ENCODE measurements around the gene AZU1. TPM values are rescaled to one million over a fixed set of nuclear protein-coding genes. Genes with fewer than 3 reads are reported as not detected.

Gene AZU1
- total and polyA plus RNA-seq, 7 donors = 0.69 TPM; not detected in 6

DNA sequence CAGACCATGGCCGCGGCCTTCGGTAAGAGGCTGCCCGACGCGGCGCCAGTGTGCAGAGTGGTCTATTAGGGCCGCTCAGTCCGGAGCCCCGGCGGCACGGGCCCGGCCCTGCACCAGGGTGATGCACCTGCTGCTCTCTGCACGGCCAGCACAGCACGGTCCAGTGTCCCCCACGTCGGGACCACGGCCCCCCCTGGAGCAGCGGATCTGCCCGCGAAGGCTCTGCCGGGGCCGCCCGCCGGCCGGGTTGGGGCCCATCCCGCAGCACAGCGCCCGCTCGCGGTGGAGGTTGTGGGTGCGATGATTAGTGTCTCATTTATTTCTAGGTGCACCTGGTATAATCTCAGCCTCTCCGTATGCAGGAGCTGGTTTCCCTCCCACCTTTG lies 22.5 kb upstream of the AZU1 start:
- intact Hi-C loops (cut with DNase I) = no loop called here

DNA sequence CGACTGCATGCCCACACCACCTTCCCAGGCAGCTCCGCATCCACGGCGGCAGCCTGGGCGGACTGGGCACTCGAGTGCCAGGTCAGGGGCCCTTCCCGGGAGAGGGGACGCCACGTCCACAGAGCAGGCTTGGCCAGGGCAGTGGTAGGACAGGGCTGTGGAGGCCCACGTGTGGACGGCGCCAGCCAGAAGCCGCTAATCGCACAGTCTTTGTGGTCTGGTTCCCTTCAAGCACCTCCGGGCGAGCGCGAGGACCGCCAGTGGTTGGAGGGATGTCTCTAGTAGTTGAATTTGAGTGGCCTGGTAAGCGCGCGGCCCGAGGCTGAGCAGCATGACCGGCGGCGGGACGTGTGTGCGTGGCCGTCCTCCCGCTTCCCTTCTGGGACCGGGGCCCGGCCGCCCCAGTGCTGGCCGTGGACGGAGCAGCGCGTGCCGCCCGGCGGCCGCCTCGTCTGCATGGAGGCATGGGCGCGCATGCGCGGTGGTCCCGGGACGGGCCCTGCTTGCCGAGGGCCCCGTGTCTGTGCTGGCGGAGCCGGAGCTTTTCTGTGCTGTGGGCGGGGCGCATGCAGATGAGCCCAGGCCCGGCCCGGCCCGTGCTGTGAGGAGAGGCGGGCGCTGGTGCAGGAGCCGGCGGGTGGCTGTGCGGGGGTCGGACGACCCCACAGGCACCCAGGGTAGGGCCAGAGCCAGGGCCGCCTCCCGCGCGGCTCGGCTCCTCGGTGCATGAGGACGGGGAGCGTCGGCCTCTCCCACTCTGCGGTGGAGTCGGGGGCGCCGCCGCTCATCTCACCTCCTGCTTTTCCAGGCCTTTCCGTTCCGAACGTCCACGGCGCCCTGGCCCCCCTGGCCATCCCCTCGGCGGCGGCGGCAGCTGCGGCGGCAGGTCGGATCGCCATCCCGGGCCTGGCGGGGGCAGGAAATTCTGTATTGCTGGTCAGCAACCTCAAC lies 21.8 kb upstream of the AZU1 start:
- H3K9me3 ChIP-seq = no peaks in the 10 kb centered on the region
- TF ChIP-seq, protein P1, sequence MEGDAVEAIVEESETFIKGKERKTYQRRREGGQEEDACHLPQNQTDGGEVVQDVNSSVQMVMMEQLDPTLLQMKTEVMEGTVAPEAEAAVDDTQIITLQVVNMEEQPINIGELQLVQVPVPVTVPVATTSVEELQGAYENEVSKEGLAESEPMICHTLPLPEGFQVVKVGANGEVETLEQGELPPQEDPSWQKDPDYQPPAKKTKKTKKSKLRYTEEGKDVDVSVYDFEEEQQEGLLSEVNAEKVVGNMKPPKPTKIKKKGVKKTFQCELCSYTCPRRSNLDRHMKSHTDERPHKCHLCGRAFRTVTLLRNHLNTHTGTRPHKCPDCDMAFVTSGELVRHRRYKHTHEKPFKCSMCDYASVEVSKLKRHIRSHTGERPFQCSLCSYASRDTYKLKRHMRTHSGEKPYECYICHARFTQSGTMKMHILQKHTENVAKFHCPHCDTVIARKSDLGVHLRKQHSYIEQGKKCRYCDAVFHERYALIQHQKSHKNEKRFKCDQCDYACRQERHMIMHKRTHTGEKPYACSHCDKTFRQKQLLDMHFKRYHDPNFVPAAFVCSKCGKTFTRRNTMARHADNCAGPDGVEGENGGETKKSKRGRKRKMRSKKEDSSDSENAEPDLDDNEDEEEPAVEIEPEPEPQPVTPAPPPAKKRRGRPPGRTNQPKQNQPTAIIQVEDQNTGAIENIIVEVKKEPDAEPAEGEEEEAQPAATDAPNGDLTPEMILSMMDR (IDR thresholded peaks at IDR 0.05) = no peak
- no peak for ATAC-seq
- no peaks in the 10 kb centered on the region for H3K27me3 ChIP-seq (ENCODE audit: insufficient read depth in 3 of 3, low read length in 2 of 3)
- intact Hi-C loops (cut with DNase I) = no loop called here
- H3K36me3 ChIP-seq (ENCODE audit: insufficient read depth in 1 of 2, low read depth in 1 of 2) = peaks cover 22 to 79% of the 10 kb centered on the region in 2 donors
- no peak overlapping the region for H3K27ac ChIP-seq
- peak in 1 of 2 donors; percentile 13 for DNase-seq
- WGBS, 3 donors = 89 to 92% (median 91%) methylated on average over 65 to 93 of the region's 93 CpGs
- H3K4me1 ChIP-seq = peaks cover 30% of the 10 kb centered on the region
- no peak overlapping the region for H3K4me3 ChIP-seq

More for the DNA sequence above, 22.5 kb upstream of the AZU1 start:
- TF ChIP-seq, protein P1 (IDR thresholded peaks at IDR 0.05) = no peak
- H3K9me3 ChIP-seq = no peaks in the 10 kb centered on the region
- WGBS, 3 donors = 86 to 91% (median 88%) methylated on average over 27 to 33 of the region's 33 CpGs
- H3K27ac ChIP-seq = no peak overlapping the region
- H3K36me3 ChIP-seq (ENCODE audit: insufficient read depth in 1 of 2, low read depth in 1 of 2) = peaks cover 17 to 75% of the 10 kb centered on the region in 2 donors
- ATAC-seq (no peak), DNase-seq (no peak)
- peaks cover 37% of the 10 kb centered on the region for H3K4me1 ChIP-seq
- no peak overlapping the region for H3K4me3 ChIP-seq
- no peaks in the 10 kb centered on the region for H3K27me3 ChIP-seq (ENCODE audit: insufficient read depth in 3 of 3, low read length in 2 of 3)

DNA sequence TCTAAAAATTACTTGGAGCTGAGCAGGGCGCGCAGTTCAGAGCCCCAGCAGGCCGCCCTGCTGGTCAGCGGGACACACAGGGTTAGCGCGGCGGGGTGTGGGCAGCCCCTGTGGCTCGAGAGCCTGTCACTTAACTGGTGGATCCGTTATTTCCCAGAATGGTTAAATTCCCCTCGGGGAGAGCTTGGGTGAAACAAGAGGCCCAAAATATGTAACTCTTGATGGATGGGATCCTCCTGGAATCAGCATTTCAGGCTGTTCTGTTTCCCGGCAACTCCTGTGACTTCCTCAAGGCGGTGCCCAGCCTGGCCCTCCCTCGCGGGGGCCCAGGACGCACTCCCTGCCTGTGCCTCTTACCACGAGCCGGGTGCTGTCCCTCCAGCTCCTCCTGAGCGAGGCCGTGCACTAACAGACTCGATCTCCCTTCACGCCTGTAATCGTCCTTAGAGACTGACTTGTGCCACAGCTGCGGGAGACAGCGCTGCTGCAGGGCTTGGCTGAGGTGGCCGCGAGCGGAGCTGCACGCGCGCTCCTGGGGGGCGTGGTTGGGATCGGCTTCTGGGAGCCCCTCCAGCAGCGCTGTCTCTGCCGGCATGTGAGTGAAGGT lies 20.7 kb upstream of the AZU1 start:
- intact Hi-C loops (cut with DNase I) = no loop called here
- Histone ChIP-seq H3K4me3 (no peak overlapping the region), H3K9me3 (no peaks in the 10 kb centered on the region), H3K36me3 (ENCODE audit: insufficient read depth in 1 of 2, low read depth in 1 of 2) (peaks cover 24 to 90% of the 10 kb centered on the region in 2 donors), H3K4me1 (peaks cover 20% of the 10 kb centered on the region), H3K27ac (no peak overlapping the region), H3K27me3 (ENCODE audit: insufficient read depth in 3 of 3, low read length in 2 of 3) (no peaks in the 10 kb centered on the region)
- DNase-seq (no peak), ATAC-seq (no peak)
- 73 to 82% (median 76%) methylated on average over 34 of the region's 34 CpGs for WGBS, 3 donors
- TF ChIP-seq, protein P1 (IDR thresholded peaks at IDR 0.05) = no peak

DNA sequence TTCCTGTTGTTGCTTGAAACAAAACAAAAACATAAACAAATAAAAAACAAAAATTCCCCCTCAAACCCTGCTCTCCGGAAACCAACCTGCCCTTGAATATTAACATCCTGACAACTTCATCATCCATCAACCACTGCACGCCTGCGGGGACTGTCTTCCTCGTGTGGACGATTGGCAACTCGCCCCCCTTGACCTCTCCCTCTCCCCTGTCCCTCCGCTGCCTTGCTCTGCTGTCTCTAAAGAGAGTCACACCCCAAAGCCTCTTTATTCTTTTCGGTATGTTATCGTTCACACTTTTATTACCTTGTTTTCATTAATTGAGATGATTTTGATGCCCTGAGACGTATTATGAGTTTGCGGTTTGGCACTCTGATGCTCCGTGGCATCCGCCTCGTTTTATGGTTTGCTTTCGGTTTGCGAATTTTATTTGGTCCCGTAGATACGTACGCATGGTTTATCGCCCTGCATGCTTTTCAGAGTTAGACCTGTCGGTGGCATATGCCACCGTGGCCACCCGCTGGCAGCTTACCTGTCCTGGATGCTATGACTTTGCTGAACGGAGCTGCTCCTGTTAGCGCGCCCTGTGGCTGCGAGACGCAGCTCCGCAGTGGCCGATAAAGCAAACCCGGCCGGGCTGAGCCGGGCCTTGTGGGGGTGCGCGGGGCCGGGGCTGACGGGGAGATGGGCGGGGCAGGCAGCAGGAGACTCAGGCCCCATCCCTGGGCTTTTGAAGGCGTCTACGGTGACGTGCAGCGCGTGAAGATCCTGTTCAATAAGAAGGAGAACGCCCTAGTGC lies 19.8 kb upstream of the AZU1 start:
- 89 to 91% (median 89%) methylated on average over 38 to 44 of the region's 44 CpGs for WGBS, 3 donors

More for the DNA sequence above, 19.8 kb upstream of the AZU1 start:
- Histone ChIP-seq H3K36me3 (ENCODE audit: insufficient read depth in 1 of 2, low read depth in 1 of 2) (peaks cover 24 to 96% of the 10 kb centered on the region in 2 donors), H3K9me3 (no peaks in the 10 kb centered on the region), H3K27ac (no peak overlapping the region), H3K4me3 (no peak overlapping the region), H3K4me1 (peaks cover 11% of the 10 kb centered on the region), H3K27me3 (ENCODE audit: insufficient read depth in 3 of 3, low read length in 2 of 3) (no peaks in the 10 kb centered on the region)
- ATAC-seq (no peak), DNase-seq (no peak)
- intact Hi-C loops (cut with DNase I) = no loop called here
- TF ChIP-seq, protein P1 (IDR thresholded peaks at IDR 0.05) = no peak
